Heart left ventricle (tissue), 13 donors: Measurements from ENCODE around the gene AHNAK2.

Source experiments
- CTCF ChIP-seq, 12 donors: fragments of 200-600 bp; sonication (generic) in 4 of 12; IDR thresholded peaks; one replicate each; pipeline versions ENCODE4 v1.5.0 to v1.8.0; 2018 to 2022; ENCODE audit warnings: antibody characterized with exemption in 12 of 12, mild to moderate bottlenecking in 5 of 12
- POLR2A ChIP-seq, 2 donors: fragments of 450-650 bp; IDR thresholded peaks; one replicate each; pipeline ENCODE4 v1.6.1; 2017; ENCODE audit warnings: antibody characterized with exemption in 2 of 2, mild to moderate bottlenecking in 2 of 2, moderate library complexity in 2 of 2
- donor health status: ischemic (EF 13 %, LVEDD 7.1; RV severe dilation, severe dysfunction).
- donor health status: DM: no; HTN: yes; CAD: no.
- donor health status: DM: no; HTN: no; CAD: no.
- donor health status: ischemic (EF 25% LVEDD 6.9; RV normal size, moderate dysfunction).
- donor health status: ischemic (EF 25% LVEDD 5.7; RV mildly dilated, moderate dysfunction).
- donor health status: ischemic (EF 35%, LVEDD 5.7; RV mildly dilated, moderate dysfunction).
- donor health status: nonischemic (EF 11% LVEDD 7.7; RV severe dilation, severe dysfunction).
- donor health status: DM: yes; HTN: yes; CAD: no.
- donor health status: PGD.
- donor health status: ischemic (EF 29% LVEDD 5.4; RV normal size, mild dysfunction).
- donor health status: nonischemic (EF 23%, LVEDD 6.1; RV moderate dilation, normal function).

- TF ChIP-seq CTCF (IDR thresholded peaks at IDR 0.05) (no peak), POLR2A (IDR thresholded peaks at IDR 0.05) (no peak)
Observed at GRCh38 chr14:104996032-104996431, 17.9 kb upstream of the AHNAK2 start.
